Astrocyte (in vitro differentiated cells and primary cell): ENCODE measurements around the gene KCNH6. TPM values are rescaled to one million over a fixed set of nuclear protein-coding genes. Genes with fewer than 3 reads are reported as not detected.

Source experiments
- DNase-seq: peaks from one replicate; pipeline ENCODE4 v3.0.0-alpha.2; 2010; ENCODE audit warnings: low read depth
- FAIRE-seq: peaks from 2 replicates; lab custom pipeline; 2011; peaks lifted over from hg19 to GRCh38; lab: Jason Lieb, UNC
- H2AFZ ChIP-seq: 2 replicates; pipeline ENCODE4 v1.6.0; 2012; ENCODE audit warnings: low read depth, low read length, inconsistent platforms
- H3K27ac ChIP-seq: 2 replicates; pipeline ENCODE4 v1.5.1; 2011; ENCODE audit warnings: low read depth, low read length, inconsistent platforms
- H3K27me3 ChIP-seq: 2 replicates; pipeline ENCODE4 v1.6.0; 2011; ENCODE audit warnings: low read length, inconsistent platforms; ENCODE audit not compliant: insufficient read depth
- H3K36me3 ChIP-seq: 2 replicates; pipeline ENCODE4 v1.5.1; 2011; ENCODE audit warnings: low read length, inconsistent platforms; ENCODE audit not compliant: insufficient read depth
- H3K4me1 ChIP-seq: 2 replicates; pipeline ENCODE4 v1.5.1; 2011; ENCODE audit warnings: low read length, inconsistent platforms; ENCODE audit not compliant: insufficient read depth
- H3K4me2 ChIP-seq: 2 replicates; pipeline ENCODE4 v1.6.0; 2012; ENCODE audit warnings: low read length, inconsistent platforms
- H3K4me3 ChIP-seq: 2 replicates; pipeline ENCODE4 v1.5.1; 2011; ENCODE audit warnings: low read depth, mild to moderate bottlenecking, low read length, inconsistent platforms; ENCODE audit not compliant: insufficient read depth
- H3K79me2 ChIP-seq: 2 replicates; pipeline ENCODE4 v1.6.0; 2012; ENCODE audit warnings: mild to moderate bottlenecking, low read length, inconsistent platforms; ENCODE audit not compliant: insufficient read depth
- H3K9ac ChIP-seq: 2 replicates; pipeline ENCODE4 v1.6.0; 2012; ENCODE audit warnings: mild to moderate bottlenecking, low read length, inconsistent platforms
- H3K9me3 ChIP-seq: 2 replicates; pipeline ENCODE4 v1.5.1; 2012; ENCODE audit warnings: low read depth, mild to moderate bottlenecking, low read length, inconsistent platforms; ENCODE audit not compliant: insufficient read depth
- H4K20me1 ChIP-seq: 2 replicates; pipeline ENCODE4 v1.6.0; 2012; ENCODE audit warnings: low read length, inconsistent platforms; ENCODE audit not compliant: insufficient read depth
- H3K27ac Mint-ChIP-seq: one replicate; pipeline ENCODE4 v1.8.0; 2021; ENCODE audit warnings: mild to moderate bottlenecking, mixed read lengths; ENCODE audit not compliant: unreplicated experiment
- H3K27me3 Mint-ChIP-seq: one replicate; pipeline ENCODE4 v1.8.0; 2021; ENCODE audit warnings: low read depth, mixed read lengths; ENCODE audit not compliant: unreplicated experiment
- H3K36me3 Mint-ChIP-seq: one replicate; pipeline ENCODE4 v1.8.0; 2021; ENCODE audit warnings: low read depth, mixed read lengths; ENCODE audit not compliant: unreplicated experiment
- H3K4me1 Mint-ChIP-seq: one replicate; pipeline ENCODE4 v1.8.0; 2021; ENCODE audit warnings: low read depth, mixed read lengths; ENCODE audit not compliant: unreplicated experiment
- H3K4me3 Mint-ChIP-seq: one replicate; pipeline ENCODE4 v1.8.0; 2021; ENCODE audit warnings: mild to moderate bottlenecking, moderate library complexity, mixed read lengths; ENCODE audit not compliant: unreplicated experiment
- H3K9me3 Mint-ChIP-seq: one replicate; pipeline ENCODE4 v1.8.0; 2021; ENCODE audit warnings: mild to moderate bottlenecking, mixed read lengths; ENCODE audit not compliant: unreplicated experiment
- EZH2 ChIP-seq: IDR thresholded peaks from 2 replicates; pipeline ENCODE4 v1.6.1; 2012; ENCODE audit warnings: mild to moderate bottlenecking, low read length, inconsistent platforms; ENCODE audit not compliant: insufficient read depth
- total RNA-seq: library from RNA; stranded (reverse); gene quantifications from 2 replicates; pipeline ENCODE4 v1.2.1, GENCODE V29; 2021
- TF ChIP-seq, protein P1 (sequence below): IDR thresholded peaks from 2 replicates; pipeline ENCODE4 v1.5.1; 2011; ENCODE audit warnings: low read depth, mild to moderate bottlenecking, inconsistent platforms, low read length, moderate library complexity; ENCODE audit not compliant: insufficient read depth

Gene KCNH6
- total RNA-seq, 1 donor from 2014 or later, result not detected

DNA sequence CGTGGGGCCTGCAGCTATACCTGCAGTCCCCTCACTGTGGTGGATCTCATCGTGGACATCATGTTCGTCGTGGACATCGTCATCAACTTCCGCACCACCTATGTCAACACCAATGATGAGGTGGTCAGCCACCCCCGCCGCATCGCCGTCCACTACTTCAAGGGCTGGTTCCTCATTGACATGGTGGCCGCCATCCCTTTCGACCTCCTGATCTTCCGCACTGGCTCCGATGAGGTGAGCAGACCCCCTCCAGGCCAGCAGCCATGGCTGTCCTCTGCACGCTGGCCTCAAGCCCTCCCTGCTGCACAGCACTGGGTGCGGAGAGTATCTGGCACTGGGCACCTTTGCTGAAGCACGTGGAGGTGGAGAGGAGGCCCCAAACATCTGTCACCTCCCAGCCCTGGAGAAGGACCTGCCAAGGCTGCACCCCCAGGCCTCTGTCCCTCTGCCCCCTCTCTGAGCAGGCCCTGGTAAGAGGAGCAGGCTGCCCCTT, 11.0 kb downstream of the KCNH6 start:
- Histone ChIP-seq H3K36me3 (no peaks in the 10 kb centered on the region), H3K4me3 (no peak overlapping the region), H3K27me3 (peaks cover 22% of the 10 kb centered on the region), H2AFZ (no peak overlapping the region), H3K27ac (no peak overlapping the region), H3K4me1 (peaks cover 7% of the 10 kb centered on the region), H3K9me3 (no peaks in the 10 kb centered on the region), H4K20me1 (no peaks in the 10 kb centered on the region), H3K4me2 (no peak overlapping the region), H3K9ac (no peak overlapping the region), H3K79me2 (no peaks in the 10 kb centered on the region)
- H3K4me3 Mint-ChIP-seq, result no peak overlapping the region
- TF ChIP-seq, protein P1, sequence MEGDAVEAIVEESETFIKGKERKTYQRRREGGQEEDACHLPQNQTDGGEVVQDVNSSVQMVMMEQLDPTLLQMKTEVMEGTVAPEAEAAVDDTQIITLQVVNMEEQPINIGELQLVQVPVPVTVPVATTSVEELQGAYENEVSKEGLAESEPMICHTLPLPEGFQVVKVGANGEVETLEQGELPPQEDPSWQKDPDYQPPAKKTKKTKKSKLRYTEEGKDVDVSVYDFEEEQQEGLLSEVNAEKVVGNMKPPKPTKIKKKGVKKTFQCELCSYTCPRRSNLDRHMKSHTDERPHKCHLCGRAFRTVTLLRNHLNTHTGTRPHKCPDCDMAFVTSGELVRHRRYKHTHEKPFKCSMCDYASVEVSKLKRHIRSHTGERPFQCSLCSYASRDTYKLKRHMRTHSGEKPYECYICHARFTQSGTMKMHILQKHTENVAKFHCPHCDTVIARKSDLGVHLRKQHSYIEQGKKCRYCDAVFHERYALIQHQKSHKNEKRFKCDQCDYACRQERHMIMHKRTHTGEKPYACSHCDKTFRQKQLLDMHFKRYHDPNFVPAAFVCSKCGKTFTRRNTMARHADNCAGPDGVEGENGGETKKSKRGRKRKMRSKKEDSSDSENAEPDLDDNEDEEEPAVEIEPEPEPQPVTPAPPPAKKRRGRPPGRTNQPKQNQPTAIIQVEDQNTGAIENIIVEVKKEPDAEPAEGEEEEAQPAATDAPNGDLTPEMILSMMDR, result no peak
- TF ChIP-seq EZH2, result no peak
- no peak overlapping the region for H3K27ac Mint-ChIP-seq
- H3K27me3 Mint-ChIP-seq, result peaks cover 51% of the 10 kb centered on the region
- H3K36me3 Mint-ChIP-seq, result no peaks in the 10 kb centered on the region
- no peaks in the 10 kb centered on the region for H3K9me3 Mint-ChIP-seq
- FAIRE-seq (no peak), DNase-seq (no peak)
- no peaks in the 10 kb centered on the region for H3K4me1 Mint-ChIP-seq

DNA sequence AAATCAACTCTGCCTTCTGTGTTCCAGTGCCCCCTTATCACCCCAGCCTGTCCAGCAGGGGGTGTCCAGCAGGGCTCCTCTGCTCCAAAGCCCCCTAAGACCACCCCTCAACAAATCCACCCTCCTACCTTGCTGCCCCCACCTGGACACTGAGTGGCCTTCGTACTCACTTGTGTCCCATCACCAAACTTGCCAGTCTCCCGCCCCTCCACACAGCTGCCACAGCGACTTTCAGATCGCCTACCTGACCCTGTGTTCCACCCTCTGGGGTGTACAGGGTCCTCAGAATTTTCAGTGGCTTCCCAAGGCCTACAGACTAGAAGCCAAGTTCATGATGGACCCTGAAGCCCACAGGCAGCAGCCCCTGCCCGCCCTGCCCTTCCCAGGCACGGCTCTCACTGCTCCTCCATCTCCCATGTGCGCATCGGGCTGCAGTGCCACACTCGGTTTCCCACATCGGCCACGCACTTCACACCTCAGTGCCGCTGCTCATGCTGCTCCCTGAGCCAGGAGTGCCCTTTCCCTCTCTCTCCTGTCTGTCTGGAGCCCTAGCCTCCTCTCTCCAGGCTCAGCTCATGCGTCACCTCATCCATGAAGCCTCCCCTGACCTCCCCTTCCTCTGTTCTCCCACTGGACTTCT, 11.8 kb downstream of the KCNH6 start:
- H3K27ac Mint-ChIP-seq, result no peak overlapping the region
- no peak for FAIRE-seq
- H3K79me2 ChIP-seq, result no peaks in the 10 kb centered on the region
- peaks cover 7% of the 10 kb centered on the region for H3K4me1 ChIP-seq
- H3K36me3 ChIP-seq, result no peaks in the 10 kb centered on the region
- H3K9me3 ChIP-seq, result no peaks in the 10 kb centered on the region
- H3K27ac ChIP-seq, result no peak overlapping the region
- peaks cover 54% of the 10 kb centered on the region for H3K27me3 Mint-ChIP-seq
- H3K9ac ChIP-seq, result no peak overlapping the region
- no peaks in the 10 kb centered on the region for H3K36me3 Mint-ChIP-seq
- no peak for TF ChIP-seq EZH2
- TF ChIP-seq, protein P1, result no peak
- no peak for DNase-seq
- no peaks in the 10 kb centered on the region for H4K20me1 ChIP-seq
- peaks cover 5% of the 10 kb centered on the region for H3K9me3 Mint-ChIP-seq
- H3K4me1 Mint-ChIP-seq, result no peaks in the 10 kb centered on the region
- peaks cover 31% of the 10 kb centered on the region for H3K27me3 ChIP-seq
- H3K4me3 ChIP-seq, result no peak overlapping the region
- no peak overlapping the region for H3K4me3 Mint-ChIP-seq
- H2AFZ ChIP-seq, result no peak overlapping the region
- H3K4me2 ChIP-seq, result no peak overlapping the region

DNA sequence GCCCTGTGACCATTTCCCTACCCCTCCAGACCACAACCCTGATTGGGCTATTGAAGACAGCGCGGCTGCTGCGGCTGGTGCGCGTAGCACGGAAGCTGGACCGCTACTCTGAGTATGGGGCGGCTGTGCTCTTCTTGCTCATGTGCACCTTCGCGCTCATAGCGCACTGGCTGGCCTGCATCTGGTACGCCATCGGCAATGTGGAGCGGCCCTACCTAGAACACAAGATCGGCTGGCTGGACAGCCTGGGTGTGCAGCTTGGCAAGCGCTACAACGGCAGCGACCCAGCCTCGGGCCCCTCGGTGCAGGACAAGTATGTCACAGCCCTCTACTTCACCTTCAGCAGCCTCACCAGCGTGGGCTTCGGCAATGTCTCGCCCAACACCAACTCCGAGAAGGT, 12.5 kb downstream of the KCNH6 start:
- DNase-seq, result no peak
- Mint-ChIP-seq H3K27ac (no peak overlapping the region), H3K4me1 (no peaks in the 10 kb centered on the region), H3K4me3 (no peak overlapping the region), H3K9me3 (peaks cover 5% of the 10 kb centered on the region), H3K27me3 (peaks cover 58% of the 10 kb centered on the region), H3K36me3 (no peaks in the 10 kb centered on the region)
- no peaks in the 10 kb centered on the region for H4K20me1 ChIP-seq
- H3K27ac ChIP-seq, result no peak overlapping the region
- no peaks in the 10 kb centered on the region for H3K79me2 ChIP-seq
- H3K9me3 ChIP-seq, result no peaks in the 10 kb centered on the region
- H2AFZ ChIP-seq, result no peak overlapping the region
- no peak overlapping the region for H3K4me3 ChIP-seq
- peaks cover 7% of the 10 kb centered on the region for H3K4me1 ChIP-seq
- TF ChIP-seq, protein P1, result no peak
- no peak for TF ChIP-seq EZH2
- no peaks in the 10 kb centered on the region for H3K36me3 ChIP-seq
- no peak for FAIRE-seq
- H3K9ac ChIP-seq, result no peak overlapping the region
- H3K27me3 ChIP-seq, result peaks cover 31% of the 10 kb centered on the region
- H3K4me2 ChIP-seq, result no peak overlapping the region
